GM12874 (cell line): Measurements from ENCODE around the gene HS6ST1.

ENCODE experiments used
- CTCF ChIP-seq: IDR thresholded peaks from 2 replicates; pipeline ENCODE4 v1.5.1; 2011; ENCODE audit warnings: low read depth, mild to moderate bottlenecking, control low read depth, low read length, moderate library complexity; ENCODE audit not compliant: insufficient read depth

Gene HS6ST1

GRCh38 chr2:128277961-128278681, 40.5 kb downstream of the HS6ST1 start:
- no peak for TF ChIP-seq CTCF

GRCh38 chr2:128276878-128277675, 41.6 kb downstream of the HS6ST1 start:
- TF ChIP-seq CTCF: no peak

- TF ChIP-seq CTCF: no peak
Observed at GRCh38 chr2:128275498-128276045, 43.1 kb downstream of the HS6ST1 start.

GRCh38 chr2:128274218-128274617, 44.5 kb downstream of the HS6ST1 start:
- no peak for TF ChIP-seq CTCF

GRCh38 chr2:128273469-128274081, 45.1 kb downstream of the HS6ST1 start:
- no peak for TF ChIP-seq CTCF

GRCh38 chr2:128272601-128273468, 45.8 kb downstream of the HS6ST1 start:
- no peak for TF ChIP-seq CTCF
